Mucosa of descending colon (tissue), 3 donors: ENCODE measurements around the gene TAPT1. TPM values are rescaled to one million over a fixed set of nuclear protein-coding genes. Genes with fewer than 3 reads are reported as not detected.
"Not testable (repeated sequence)": the region's sequence is repeated elsewhere in the genome, so short reads cannot be mapped to it uniquely, and the experiment has no call there.

Experiments used
- ATAC-seq: fragments of 200-7000 bp; cut with Tn5 transposase; one replicate; pipeline ENCODE4 v1.9.1; 2020; ENCODE audit warnings: mild to moderate bottlenecking, moderate library complexity
- DNase-seq, 3 donors: peaks; one replicate each; pipeline ENCODE4 v3.0.0-alpha.2; 2020
- H3K36me3 ChIP-seq: fragments of 200-600 bp; one replicate; pipeline ENCODE4 v1.8.0; 2021; ENCODE audit warnings: low read depth, mild to moderate bottlenecking
- H3K4me1 ChIP-seq: fragments of 200-600 bp; one replicate; pipeline ENCODE4 v1.8.0; 2021; ENCODE audit warnings: low read depth, mild to moderate bottlenecking
- H3K4me3 ChIP-seq: fragments of 200-600 bp; one replicate; pipeline ENCODE4 v1.8.0; 2021; ENCODE audit warnings: mild to moderate bottlenecking
- H3K9me3 ChIP-seq: fragments of 200-600 bp; one replicate; pipeline ENCODE4 v1.8.0; 2021; ENCODE audit warnings: mild to moderate bottlenecking
- CTCF ChIP-seq: fragments of 200-600 bp; IDR thresholded peaks from one replicate; pipeline ENCODE4 v1.8.0; 2022; ENCODE audit warnings: antibody characterized with exemption, mild to moderate bottlenecking
- intact Hi-C, 2 donors: fragments of 100-400 bp; cut with DNase I in 1 of 2; cut with micrococcal nuclease in 1 of 2; formaldehyde crosslinking; loops; one replicate each; pipeline versions ENCODE4 v1.11.0 to v1.11.1; 2022; cut with DNase I, micrococcal nuclease
- long read RNA-seq, 2 donors: library from polyadenylated mRNA; unstranded; transcript quantifications; one replicate each; pipeline ENCODE4 v2.0.0, GENCODE V29; 2019 to 2021
- total RNA-seq, 3 donors: library from RNA; stranded (reverse); fragmentation: NEBNext Ultra II Directional in 2 of 3; extraction: Animal tissue kit (Norgen Biotek cat#: 25700) in 2 of 3; gene quantifications; one replicate each; pipeline versions ENCODE4 v1.2.1 to v1.2.4, GENCODE V29; 2021 to 2023
- donor health status: DM: no; HTN: no; CAD: no; lungs with moderate emphysema.
- donor health status: DM: no; HTN: no; CAD: no.
- donor health status: DM: no; HTN: yes; CAD: no.

Gene TAPT1
- total RNA-seq, result 10 to 100 TPM; 38.2 to 62.6 (median 38.8) TPM
- long read RNA-seq, donor 1, full-length matches to known transcripts, result 26 of 37 reads
- long read RNA-seq, donor 1, partial matches to known transcripts, result 2 of 37 reads
- long read RNA-seq, donor 1, other reads (novel, unspliced or antisense), result 9 of 37 reads
- long read RNA-seq, donor 2, result 0 reads

GRCh38 chr4:16225863-16226815 is at the start of gene TAPT1:
Gene TAPT1 (minus strand): TSS chr4:16226471. CDS start chr4:16226457, 14 bp downstream.
- Histone ChIP-seq H3K36me3 (no peaks in the 10 kb centered on the region), H3K4me3 (peak within 1 kb of the TSS; percentile 78), H3K4me1 (peaks cover 31% of the 10 kb centered on the region), H3K9me3 (no peaks in the 10 kb centered on the region)
- DNase-seq (peak; percentile 85 to 93 (median 87)), ATAC-seq (peak; percentile 89)
- intact Hi-C loops, result no loop called here
- no peak for TF ChIP-seq CTCF

GRCh38 chr4:16271411-16271810 is 45.1 kb upstream of the TAPT1 start:
- ATAC-seq (no peak), DNase-seq (no peak)
- Histone ChIP-seq H3K4me3 (no peak overlapping the region), H3K4me1 (no peaks in the 10 kb centered on the region), H3K36me3 (no peaks in the 10 kb centered on the region), H3K9me3 (no peaks in the 10 kb centered on the region)
- no peak for TF ChIP-seq CTCF
- intact Hi-C loops, result no loop called here

- ATAC-seq, result peak; percentile 31
Observed at GRCh38 chr4:16270454-16271328, 44.4 kb upstream of the TAPT1 start.

GRCh38 chr4:16269742-16270453 is 43.6 kb upstream of the TAPT1 start:
- H3K4me3 ChIP-seq, DNase-seq, H3K9me3 ChIP-seq, H3K4me1 ChIP-seq, ATAC-seq, H3K36me3 ChIP-seq: not testable (repeated sequence)
- intact Hi-C loops, result loop anchor here in 1 of 2 donors (10.0 kb wide), 1 partner anchor 245 kb away; no protein-coding TSS in a partner anchor

More at GRCh38 chr4:16270454-16271328, 44.4 kb upstream of the TAPT1 start:
- intact Hi-C loops, result no loop called here
- Histone ChIP-seq H3K4me1 (no peaks in the 10 kb centered on the region), H3K36me3 (no peaks in the 10 kb centered on the region), H3K4me3 (no peak overlapping the region), H3K9me3 (no peaks in the 10 kb centered on the region)
- DNase-seq, result peak in 1 of 3 donors; percentile 15
- TF ChIP-seq CTCF, result no peak

GRCh38 chr4:16269240-16269639 is 43.0 kb upstream of the TAPT1 start:
- H3K36me3 ChIP-seq, result no peaks in the 10 kb centered on the region
- TF ChIP-seq CTCF, result no peak
- intact Hi-C loops, result loop anchor here in 1 of 2 donors (10.0 kb wide), 1 partner anchor 244 kb away; no protein-coding TSS in a partner anchor
- H3K9me3 ChIP-seq, result no peaks in the 10 kb centered on the region
- H3K4me3 ChIP-seq, result no peak overlapping the region
- DNase-seq (no peak), ATAC-seq (no peak)
- no peaks in the 10 kb centered on the region for H3K4me1 ChIP-seq
